SK-N-SH (cell line): Measurements from ENCODE around the gene ADGRA1. TPM values are rescaled to one million over a fixed set of nuclear protein-coding genes. Genes with fewer than 3 reads are reported as not detected.

Source experiments
- CTCF ChIA-PET: fragments of 300-600, 350-600 bp; formaldehyde crosslinking; extraction: SDS; loops from one replicate; lab custom pipeline; 2021; lab: Yijun Ruan, JAX
- POLR2A ChIA-PET: fragments of 350-600 bp; sonication (Branson Sonifier 250); formaldehyde crosslinking; extraction: SDS; loops from one replicate; lab custom pipeline; 2020; ENCODE audit warnings: antibody characterized with exemption, inconsistent platforms; lab: Yijun Ruan, JAX
- DNase-seq: peaks from one replicate; pipeline ENCODE4 v3.0.0; 2012
- H2AFZ ChIP-seq: fragments of 200-600 bp; sonication (generic); 2 replicates; pipeline ENCODE4 v1.8.1; 2016; ENCODE audit warnings: antibody characterized with exemption, mild to moderate bottlenecking, low read depth
- H3F3A ChIP-seq: fragments of 200-600 bp; sonication (generic); replicated peaks from 2 replicates; pipeline ENCODE3; 2016; ENCODE audit warnings: antibody characterized with exemption, mild to moderate bottlenecking; ENCODE audit not compliant: insufficient read depth
- H3K27ac ChIP-seq, 2 experiments: fragments of 200-500 bp in 1 of 2; fragments of 200-600 bp in 1 of 2; sonication (Bioruptor generic) in 1 of 2; sonication (generic), shearing (Covaris generic) in 1 of 2; 2 replicates each; pipeline versions ENCODE4 v1.5.1 to v1.6.1; 2014 to 2016; ENCODE audit warnings: low read depth in 2 of 2, inconsistent platforms in 1 of 2, low read length in 1 of 2, mild to moderate bottlenecking in 1 of 2, mixed read lengths in 1 of 2
- H3K27me3 ChIP-seq: fragments of 200-600 bp; sonication (generic), shearing (Covaris generic); 2 replicates; pipeline ENCODE4 v1.6.1; 2016; ENCODE audit warnings: mixed run types; ENCODE audit not compliant: insufficient read depth
- H3K36me3 ChIP-seq, 2 experiments: fragments of 200-500 bp in 1 of 2; fragments of 200-600 bp in 1 of 2; sonication (Bioruptor generic) in 1 of 2; sonication (generic) in 1 of 2; replicated peaks in 1 of 2; 2 replicates each; pipeline versions ENCODE3 to v1.5.1; 2014 to 2016; ENCODE audit warnings: low read length in 1 of 2, mild to moderate bottlenecking in 1 of 2; ENCODE audit not compliant: insufficient read depth in 2 of 2, control insufficient read depth in 1 of 2
- H3K4me1 ChIP-seq, 2 experiments: fragments of 200-500 bp in 1 of 2; fragments of 200-600 bp in 1 of 2; sonication (Bioruptor generic) in 1 of 2; sonication (generic), shearing (Covaris generic) in 1 of 2; 2 replicates each; pipeline versions ENCODE4 v1.5.1 to v1.6.1; 2014 to 2016; ENCODE audit warnings: low read depth in 1 of 2, low read length in 1 of 2, mixed run types in 1 of 2; ENCODE audit not compliant: insufficient read depth in 2 of 2, control insufficient read depth in 1 of 2
- H3K4me2 ChIP-seq: fragments of 200-600 bp; sonication (generic), shearing (Covaris generic); 2 replicates; pipeline ENCODE4 v1.6.1; 2017; ENCODE audit warnings: mixed run types
- H3K4me3 ChIP-seq, 2 experiments: fragments of 200-500 bp in 1 of 2; fragments of 200-600 bp in 1 of 2; sonication (Bioruptor generic) in 1 of 2; sonication (generic), shearing (Covaris generic) in 1 of 2; 2 replicates each; pipeline versions ENCODE4 v1.5.1 to v1.8.1; 2014 to 2016; ENCODE audit warnings: low read depth in 2 of 2, inconsistent platforms in 1 of 2, low read length in 1 of 2, mild to moderate bottlenecking in 1 of 2, mixed read lengths in 1 of 2, moderate library complexity in 1 of 2
- H3K79me2 ChIP-seq: fragments of 200-600 bp; sonication (generic); 2 replicates; pipeline ENCODE4 v1.8.1; 2017; ENCODE audit warnings: mild to moderate bottlenecking; ENCODE audit not compliant: insufficient read depth
- H3K9ac ChIP-seq: fragments of 200-600 bp; sonication (generic); 2 replicates; pipeline ENCODE4 v1.6.1; 2017; ENCODE audit warnings: mixed run types
- H3K9me2 ChIP-seq: fragments of 200-600 bp; sonication (generic); 2 replicates; pipeline ENCODE4 v1.6.1; 2017; ENCODE audit warnings: mixed run types
- H3K9me3 ChIP-seq: fragments of 200-600 bp; sonication (generic); 2 replicates; pipeline ENCODE4 v1.6.1; 2017; ENCODE audit warnings: mixed run types, mild to moderate bottlenecking, moderate library complexity
- H4K20me1 ChIP-seq: fragments of 200-600 bp; sonication (generic); 2 replicates; pipeline ENCODE4 v1.6.1; 2017; ENCODE audit warnings: mild to moderate bottlenecking, mixed run types; ENCODE audit not compliant: insufficient read depth
- CHD2 ChIP-seq: fragments of 150-350 bp; IDR thresholded peaks from 2 replicates; pipeline ENCODE4 v1.6.1; 2018; ENCODE audit warnings: low read length; ENCODE audit not compliant: partially characterized antibody
- CTCF ChIP-seq: fragments of 200-600 bp; sonication (generic); IDR thresholded peaks from 2 replicates; pipeline ENCODE4 v1.6.1; 2017; ENCODE audit warnings: antibody characterized with exemption, mild to moderate bottlenecking, moderate library complexity
- ELF1 ChIP-seq: IDR thresholded peaks from 2 replicates; pipeline ENCODE4 v1.4.0; 2012
- EP300 ChIP-seq, 2 experiments: IDR thresholded peaks; 2 replicates each; pipeline versions ENCODE4 v1.4.0 to v1.6.1; 2012; ENCODE audit warnings: borderline replicate concordance in 1 of 2, low read depth in 1 of 2, low read length in 1 of 2
- FOSL2 ChIP-seq: IDR thresholded peaks from 2 replicates; pipeline ENCODE4 v1.4.0; 2012; ENCODE audit warnings: low read depth, mild to moderate bottlenecking, moderate library complexity, borderline replicate concordance
- FOXJ3 ChIP-seq: sonication (generic); formaldehyde crosslinking; IDR thresholded peaks from 2 replicates; pipeline ENCODE4 v1.5.1; 2020; ENCODE audit warnings: mild to moderate bottlenecking, missing genetic modification reagents
- FOXM1 ChIP-seq: IDR thresholded peaks from 2 replicates; pipeline ENCODE4 v1.4.0; 2012; ENCODE audit warnings: low read depth, mild to moderate bottlenecking
- GABPA ChIP-seq: IDR thresholded peaks from 2 replicates; pipeline ENCODE4 v1.4.0; 2012; ENCODE audit warnings: low read depth, mild to moderate bottlenecking
- IRF3 ChIP-seq: fragments of 150-350 bp; IDR thresholded peaks from 2 replicates; pipeline ENCODE4 v1.6.1; 2016; ENCODE audit warnings: mild to moderate bottlenecking, low read depth, low read length
- JUND ChIP-seq: IDR thresholded peaks from 2 replicates; pipeline ENCODE4 v1.4.0; 2012
- MXI1 ChIP-seq: IDR thresholded peaks from 2 replicates; pipeline ENCODE4 v1.6.1; 2012; ENCODE audit warnings: mild to moderate bottlenecking, low read depth, low read length, improper control_type of control experiment
- RAD21 ChIP-seq: IDR thresholded peaks from 2 replicates; pipeline ENCODE4 v1.6.1; 2012; ENCODE audit warnings: mild to moderate bottlenecking, low read length
- RCOR1 ChIP-seq: fragments of 150-350 bp; IDR thresholded peaks from 2 replicates; pipeline ENCODE4 v1.6.1; 2017; ENCODE audit warnings: antibody characterized with exemption, low read length
- REST ChIP-seq: IDR thresholded peaks from 2 replicates; pipeline ENCODE4 v1.6.1; 2012; ENCODE audit warnings: mild to moderate bottlenecking, low read depth, low read length, moderate library complexity
- RFX5 ChIP-seq: IDR thresholded peaks from 2 replicates; pipeline ENCODE4 v1.6.1; 2012; ENCODE audit warnings: mild to moderate bottlenecking, improper control_type of control experiment, low read length
- SIN3A ChIP-seq: IDR thresholded peaks from 2 replicates; pipeline ENCODE4 v1.6.1; 2012; ENCODE audit warnings: low read depth, mild to moderate bottlenecking, low read length, moderate library complexity, borderline replicate concordance
- USF2 ChIP-seq: fragments of 150-350 bp; IDR thresholded peaks from 2 replicates; pipeline ENCODE4 v1.6.1; 2017; ENCODE audit warnings: antibody characterized with exemption, low read length, low read depth, borderline replicate concordance
- YY1 ChIP-seq: IDR thresholded peaks from 2 replicates; pipeline ENCODE4 v1.4.0; 2012; ENCODE audit warnings: low read depth, mild to moderate bottlenecking
- WGBS: methylation state at CpG from one replicate; pipeline ENCODE4 v1.1.6; 2017; ENCODE audit warnings: low lambda C conversion rate; 5-methylcytosine and 5-hydroxymethylcytosine counted together
- polyA plus RNA-seq, 3 experiments: library from polyadenylated mRNA; depleted of rRNA; stranded (reverse); fragments of >200 nt; gene quantifications; 2 replicates each; pipeline ENCODE4 v1.2.3, GENCODE V29; 2012

ADGRA1 gene
- polyA plus RNA-seq, 1 of the 3 experiments (the other 2 are of a cell fraction): not detected

GRCh38 chr10:133068111-133069032, 19.4 kb upstream of the ADGRA1 start:
- DNase-seq: no peak
- TF ChIP-seq ELF1 (no peak), FOXM1 (no peak), REST (no peak), RAD21 (no peak), YY1 (no peak), RCOR1 (no peak), CTCF (no peak), FOXJ3 (CRISPR knock-in tag) (no peak), SIN3A (no peak), RFX5 (no peak), USF2 (no peak), GABPA (no peak), JUND (no peak), MXI1 (no peak), EP300 (IDR thresholded peaks at IDR 0.05; ENCODE audit: borderline replicate concordance in 1 of 2, low read depth in 1 of 2, low read length in 1 of 2) (no peak), IRF3 (no peak), CHD2 (no peak), FOSL2 (no peak)
- TF ChIP-seq, all 33 proteins: peak for 0
- no peak overlapping the region for H2AFZ ChIP-seq
- ChIA-PET CTCF (no interaction called here), POLR2A (no interaction called here)
- no peak overlapping the region for H3K4me2 ChIP-seq
- peaks cover 0 to 2% of the 10 kb centered on the region in 2 experiments; a peak in 1 of 4 replicates for H3K4me1 ChIP-seq
- H3K27ac ChIP-seq: no peak overlapping the region
- no peaks in the 10 kb centered on the region for H4K20me1 ChIP-seq
- 58% methylated on average over 9 of the region's 24 CpGs for WGBS
- H3K79me2 ChIP-seq: no peaks in the 10 kb centered on the region
- H3K9me3 ChIP-seq: no peaks in the 10 kb centered on the region
- H3K9me2 ChIP-seq: no peaks in the 10 kb centered on the region
- H3K36me3 ChIP-seq: no peaks in the 10 kb centered on the region
- no peak overlapping the region for H3K4me3 ChIP-seq
- no peaks in the 10 kb centered on the region for H3F3A ChIP-seq
- no peak overlapping the region for H3K9ac ChIP-seq
- no peaks in the 10 kb centered on the region for H3K27me3 ChIP-seq
